ENCODE data around the gene RANBP3L. TPM values are rescaled to one million over a fixed set of nuclear protein-coding genes. Genes with fewer than 3 reads are reported as not detected.
A peak's percentile ranks its signal among the peaks of the same experiment; 100 is the strongest.

The RANBP3L gene
- total RNA-seq, 1 donor from 2014 or later = 7.1 TPM

GRCh38 chr5:36310138-36310537 is 8.4 kb upstream of the RANBP3L start:
- DNase-seq = no peak
- H3K4me3 ChIP-seq = no peak overlapping the region
- H3K9me3 ChIP-seq = no peaks in the 10 kb centered on the region
- no peak for TF ChIP-seq CTCF (IDR thresholded peaks at IDR 0.05)
- H3K27me3 ChIP-seq = no peaks in the 10 kb centered on the region
- H3K4me1 ChIP-seq = peaks cover 3% of the 10 kb centered on the region
- no peak overlapping the region for H3K27ac ChIP-seq
- H3K36me3 ChIP-seq = no peaks in the 10 kb centered on the region
- ATAC-seq = no peak
- intact Hi-C loops (cut with DNase I) = no loop called here

GRCh38 chr5:36305571-36306326 is 4.0 kb upstream of the RANBP3L start:
- TF ChIP-seq CTCF (IDR thresholded peaks at IDR 0.05) = peak; percentile 76
- ATAC-seq = peak; percentile 89
- Histone ChIP-seq H3K9me3 (no peaks in the 10 kb centered on the region), H3K27ac (no peak overlapping the region), H3K4me3 (no peak overlapping the region), H3K36me3 (no peaks in the 10 kb centered on the region), H3K4me1 (peaks cover 10% of the 10 kb centered on the region), H3K27me3 (no peaks in the 10 kb centered on the region)
- DNase-seq = peak; percentile 68
- intact Hi-C loops (cut with DNase I) = no loop called here

GRCh38 chr5:36304095-36304805 is 2.5 kb upstream of the RANBP3L start:
- H3K27me3 ChIP-seq = no peaks in the 10 kb centered on the region
- no peaks in the 10 kb centered on the region for H3K36me3 ChIP-seq
- H3K4me3 ChIP-seq = no peak overlapping the region
- ATAC-seq = peak; percentile 42
- peaks cover 10% of the 10 kb centered on the region for H3K4me1 ChIP-seq
- H3K9me3 ChIP-seq = no peaks in the 10 kb centered on the region
- no peak for TF ChIP-seq CTCF (IDR thresholded peaks at IDR 0.05)
- intact Hi-C loops (cut with DNase I) = no loop called here
- no peak overlapping the region for H3K27ac ChIP-seq
- DNase-seq = no peak

DNA sequence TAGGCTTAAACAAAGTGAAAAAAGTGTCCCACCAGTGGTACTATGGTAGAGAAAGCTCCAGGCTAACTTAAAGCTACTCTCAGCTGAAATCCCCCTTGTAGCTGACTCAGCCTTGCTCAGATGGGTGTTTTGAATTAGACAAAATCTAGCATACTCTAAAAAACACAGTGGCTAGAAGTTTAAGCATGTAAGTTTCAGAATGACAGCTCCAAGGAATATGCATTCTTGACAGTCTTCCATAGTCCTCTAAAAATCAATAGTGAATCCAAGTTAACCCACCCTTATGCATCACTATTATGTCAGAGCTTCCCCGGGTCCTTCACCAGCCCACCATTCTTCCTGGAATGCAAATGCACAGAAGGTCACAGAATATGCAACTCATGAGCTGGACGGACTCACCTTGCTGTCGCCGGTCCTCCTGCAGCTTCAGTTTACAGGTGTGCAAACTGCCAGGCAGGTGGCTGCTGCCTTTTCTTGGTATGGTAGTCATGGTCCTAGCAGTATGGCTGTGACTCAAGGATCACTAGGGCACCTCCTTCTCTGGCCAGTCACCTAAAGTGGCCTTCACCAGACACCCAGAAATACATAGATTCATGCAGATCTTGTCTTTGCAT is 668 bp downstream of the RANBP3L start:
- no peaks in the 10 kb centered on the region for H3K9me3 ChIP-seq
- TF ChIP-seq CTCF (IDR thresholded peaks at IDR 0.05) = no peak
- H3K4me1 ChIP-seq = peaks cover 10% of the 10 kb centered on the region
- peak overlapping the region; percentile 35 for H3K4me3 ChIP-seq
- ATAC-seq (no peak), DNase-seq (no peak)
- no peaks in the 10 kb centered on the region for H3K27me3 ChIP-seq
- H3K36me3 ChIP-seq = no peaks in the 10 kb centered on the region
- intact Hi-C loops (cut with DNase I) = no loop called here
- H3K27ac ChIP-seq = peak overlapping the region; percentile 28

DNA sequence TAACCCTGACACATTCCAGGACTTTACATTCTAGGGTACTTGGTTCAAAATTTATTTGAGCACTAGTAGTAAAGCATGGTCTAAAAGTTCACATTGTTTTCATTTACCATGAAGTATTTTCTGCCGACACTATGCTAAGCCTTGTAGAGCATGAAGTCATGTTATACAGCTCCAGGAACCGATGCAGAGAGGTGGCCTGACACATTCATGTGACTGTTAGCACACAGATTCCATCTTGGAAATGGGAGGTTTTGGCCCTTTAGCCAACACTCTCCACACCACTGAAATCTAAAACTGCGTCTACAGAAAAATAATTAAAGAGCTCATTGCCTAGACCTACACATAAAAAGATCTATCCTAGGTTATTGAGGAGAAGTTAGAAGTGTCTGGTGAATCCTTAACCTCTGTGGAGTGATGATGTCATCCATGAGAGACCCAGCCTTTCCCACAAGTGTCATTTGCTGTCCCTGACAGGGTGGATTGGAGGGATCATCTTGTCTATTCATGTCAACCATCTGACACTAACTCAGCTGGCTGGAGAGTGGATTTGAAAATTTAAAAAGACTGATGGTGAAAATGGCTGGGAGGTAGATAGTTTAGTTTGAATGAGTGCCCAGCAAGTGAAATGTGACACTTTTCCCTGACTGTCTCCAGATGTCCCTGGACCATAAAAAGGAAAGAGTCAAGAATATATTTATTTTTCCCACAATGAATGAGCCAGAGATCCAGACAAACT is 1.3 kb downstream of the RANBP3L start:
- Histone ChIP-seq H3K4me3 (peak overlapping the region; percentile 35), H3K27ac (peak overlapping the region; percentile 26), H3K9me3 (no peaks in the 10 kb centered on the region), H3K27me3 (no peaks in the 10 kb centered on the region), H3K4me1 (peaks cover 7% of the 10 kb centered on the region), H3K36me3 (no peaks in the 10 kb centered on the region)
- TF ChIP-seq CTCF (IDR thresholded peaks at IDR 0.05) = no peak
- ATAC-seq (no peak), DNase-seq (no peak)
- intact Hi-C loops (cut with DNase I) = no loop called here
